DND-41 (cell line): ENCODE results near the gene RAB41.
"Not testable (repeated sequence)": the region's sequence is repeated elsewhere in the genome, so short reads cannot be mapped to it uniquely, and the experiment has no call there.

Source experiments
- ATAC-seq: fragments of 200-7000 bp; cut with Tn5 transposase; 3 replicates; pipeline ENCODE4 v1.9.1; 2021; ENCODE audit warnings: low read depth; ENCODE audit not compliant: insufficient read depth
- DNase-seq: peaks from one replicate; pipeline ENCODE4 v3.0.0-alpha.2; 2020
- H2AFZ ChIP-seq: 2 replicates; pipeline ENCODE4 v1.6.0; 2012; ENCODE audit warnings: low read depth, low read length
- H3K27ac ChIP-seq: 2 replicates; pipeline ENCODE4 v1.5.1; 2012; ENCODE audit warnings: low read length, inconsistent platforms
- H3K27me3 ChIP-seq: fragments of 200-600 bp; sonication (generic); 2 replicates; pipeline ENCODE4 v1.6.0; 2012; ENCODE audit warnings: low read length, mild to moderate bottlenecking, inconsistent platforms; ENCODE audit not compliant: insufficient read depth, poor library complexity
- H3K36me3 ChIP-seq: 2 replicates; pipeline ENCODE4 v1.5.1; 2012; ENCODE audit warnings: low read length, inconsistent platforms; ENCODE audit not compliant: insufficient read depth
- H3K4me1 ChIP-seq: 2 replicates; pipeline ENCODE4 v1.5.1; 2012; ENCODE audit warnings: mild to moderate bottlenecking, low read length; ENCODE audit not compliant: insufficient read depth
- H3K4me2 ChIP-seq: 2 replicates; pipeline ENCODE4 v1.6.0; 2012; ENCODE audit warnings: mild to moderate bottlenecking, moderate library complexity, low read length, inconsistent platforms; ENCODE audit not compliant: insufficient read depth
- H3K4me3 ChIP-seq, 2 experiments: fragments of 200-600 bp in 1 of 2; shearing (Covaris generic) in 1 of 2; 2 replicates each; pipeline ENCODE4 v1.5.1; 2012 to 2016; ENCODE audit warnings: inconsistent platforms in 2 of 2, low read length in 2 of 2, mild to moderate bottlenecking in 2 of 2, low read depth in 1 of 2, moderate library complexity in 1 of 2
- H3K79me2 ChIP-seq: 2 replicates; pipeline ENCODE4 v1.6.0; 2012; ENCODE audit warnings: low read length, inconsistent platforms; ENCODE audit not compliant: insufficient read depth
- H3K9ac ChIP-seq: 2 replicates; pipeline ENCODE4 v1.6.0; 2012; ENCODE audit warnings: low read depth, mild to moderate bottlenecking, inconsistent platforms, low read length, moderate library complexity
- H3K9me3 ChIP-seq: 2 replicates; pipeline ENCODE4 v1.5.1; 2012; ENCODE audit warnings: low read length, moderate library complexity, mild to moderate bottlenecking, inconsistent platforms; ENCODE audit not compliant: insufficient read depth, severe bottlenecking
- H4K20me1 ChIP-seq: 2 replicates; pipeline ENCODE4 v1.6.0; 2012; ENCODE audit warnings: low read length; ENCODE audit not compliant: insufficient read depth
- EZH2 ChIP-seq: IDR thresholded peaks from 3 replicates; pipeline ENCODE4 v1.6.1; 2012; ENCODE audit warnings: borderline replicate concordance, low read depth, mild to moderate bottlenecking, moderate library complexity, low read length, inconsistent platforms; ENCODE audit not compliant: severe bottlenecking
- TF ChIP-seq, protein P1 (sequence below): IDR thresholded peaks from 2 replicates; pipeline ENCODE4 v1.5.1; 2012; ENCODE audit warnings: borderline replicate concordance, low read length, moderate library complexity, mild to moderate bottlenecking; ENCODE audit not compliant: poor library complexity, severe bottlenecking; ENCODE audit errors: extremely low read depth

Gene RAB41

DNA sequence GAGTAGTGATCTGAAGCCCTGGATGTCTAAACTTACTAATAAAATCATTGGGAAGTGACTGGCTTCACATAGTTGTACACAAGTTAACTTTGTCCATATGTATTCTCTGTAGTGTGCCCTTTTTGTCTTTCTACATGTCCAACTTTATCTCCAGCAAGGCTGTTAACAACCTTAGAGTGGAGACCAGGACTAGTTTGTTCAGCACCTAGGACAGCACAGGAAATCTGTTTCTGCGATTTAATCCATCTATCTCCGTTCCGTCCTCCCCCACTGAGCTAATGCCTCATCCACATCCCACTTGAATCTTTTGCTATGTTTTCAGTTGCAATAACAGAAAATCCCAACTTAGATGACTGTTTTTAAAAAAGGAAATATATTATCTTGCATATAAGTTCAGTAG is 17.2 kb upstream of the RAB41 start:
- Histone ChIP-seq H3K79me2 (no peaks in the 10 kb centered on the region), H3K9ac (no peak overlapping the region), H3K4me2 (no peak overlapping the region), H3K27ac (no peak overlapping the region), H3K9me3 (no peaks in the 10 kb centered on the region), H3K27me3 (no peaks in the 10 kb centered on the region), H3K4me1 (no peaks in the 10 kb centered on the region), H3K4me3 (no peak overlapping the region), H2AFZ (no peak overlapping the region), H3K36me3 (no peaks in the 10 kb centered on the region), H4K20me1 (no peaks in the 10 kb centered on the region)
- no peak for TF ChIP-seq EZH2
- TF ChIP-seq, protein P1, sequence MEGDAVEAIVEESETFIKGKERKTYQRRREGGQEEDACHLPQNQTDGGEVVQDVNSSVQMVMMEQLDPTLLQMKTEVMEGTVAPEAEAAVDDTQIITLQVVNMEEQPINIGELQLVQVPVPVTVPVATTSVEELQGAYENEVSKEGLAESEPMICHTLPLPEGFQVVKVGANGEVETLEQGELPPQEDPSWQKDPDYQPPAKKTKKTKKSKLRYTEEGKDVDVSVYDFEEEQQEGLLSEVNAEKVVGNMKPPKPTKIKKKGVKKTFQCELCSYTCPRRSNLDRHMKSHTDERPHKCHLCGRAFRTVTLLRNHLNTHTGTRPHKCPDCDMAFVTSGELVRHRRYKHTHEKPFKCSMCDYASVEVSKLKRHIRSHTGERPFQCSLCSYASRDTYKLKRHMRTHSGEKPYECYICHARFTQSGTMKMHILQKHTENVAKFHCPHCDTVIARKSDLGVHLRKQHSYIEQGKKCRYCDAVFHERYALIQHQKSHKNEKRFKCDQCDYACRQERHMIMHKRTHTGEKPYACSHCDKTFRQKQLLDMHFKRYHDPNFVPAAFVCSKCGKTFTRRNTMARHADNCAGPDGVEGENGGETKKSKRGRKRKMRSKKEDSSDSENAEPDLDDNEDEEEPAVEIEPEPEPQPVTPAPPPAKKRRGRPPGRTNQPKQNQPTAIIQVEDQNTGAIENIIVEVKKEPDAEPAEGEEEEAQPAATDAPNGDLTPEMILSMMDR, result no peak
- DNase-seq (no peak), ATAC-seq (no peak)

DNA sequence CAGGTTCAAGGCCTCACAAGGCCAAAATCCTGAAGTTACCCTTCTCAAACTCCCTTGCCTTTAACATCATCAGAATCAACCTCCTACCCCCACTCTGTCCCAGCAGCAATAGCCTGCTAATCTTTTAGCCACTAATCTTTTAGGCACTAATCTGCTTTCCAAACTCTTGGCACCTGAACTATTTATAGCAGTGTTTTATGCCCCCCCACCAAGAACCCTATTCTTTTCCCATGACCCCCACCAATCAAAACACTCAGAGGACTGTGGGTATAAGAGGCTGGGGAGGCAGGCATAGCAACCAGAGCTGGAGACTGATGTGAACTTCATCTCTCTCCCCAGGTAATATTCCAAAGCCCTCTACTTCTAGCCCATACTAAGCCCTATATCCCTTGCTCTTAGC is 13.9 kb upstream of the RAB41 start, which contains the start of gene ARR3:
Gene ARR3, plus strand, starts transcription at position 301 of the 400 bp plus-strand sequence. CDS start 1,052 bp downstream, outside the sequence.
- Histone ChIP-seq H2AFZ (no peak within 1 kb of the TSS), H3K79me2 (no peaks in the 10 kb centered on the region)

DNA sequence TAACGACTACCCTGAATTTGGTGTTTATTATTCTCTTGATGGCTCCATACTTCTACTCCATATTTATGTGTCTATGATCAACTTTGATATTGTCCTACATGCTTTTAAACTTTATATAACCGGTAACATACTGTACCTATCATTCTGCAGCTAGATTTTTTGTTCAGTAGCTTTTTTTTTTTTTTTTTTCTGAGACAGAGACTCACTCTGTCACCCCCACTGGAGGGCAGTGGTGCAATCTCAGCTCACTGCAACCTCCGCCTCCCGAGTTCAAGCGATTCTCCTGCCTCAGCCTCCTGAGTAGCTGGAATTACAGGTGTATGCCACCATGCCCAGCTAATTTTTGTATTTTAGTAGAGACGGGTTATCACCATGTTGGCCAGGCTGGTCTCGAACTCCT is 7.9 kb upstream of the RAB41 start:
- H2AFZ ChIP-seq, H3K27ac ChIP-seq, H3K36me3 ChIP-seq, H3K9ac ChIP-seq, H3K79me2 ChIP-seq, H3K4me3 ChIP-seq, H3K27me3 ChIP-seq, H3K9me3 ChIP-seq, H3K4me2 ChIP-seq, DNase-seq, H3K4me1 ChIP-seq, ATAC-seq, H4K20me1 ChIP-seq: not testable (repeated sequence)

More for the DNA sequence above, 13.9 kb upstream of the RAB41 start, which contains the start of gene ARR3:
- DNase-seq (no peak), ATAC-seq (no peak)
- H3K27me3 ChIP-seq, result no peaks in the 10 kb centered on the region
- H3K4me2 ChIP-seq, result no peak within 1 kb of the TSS
- no peak within 1 kb of the TSS for H3K4me3 ChIP-seq
- no peaks in the 10 kb centered on the region for H3K9me3 ChIP-seq
- no peaks in the 10 kb centered on the region for H3K4me1 ChIP-seq
- no peak within 1 kb of the TSS for H3K27ac ChIP-seq
- no peaks in the 10 kb centered on the region for H3K36me3 ChIP-seq
- H3K9ac ChIP-seq, result no peak within 1 kb of the TSS
- TF ChIP-seq EZH2, result no peak
- TF ChIP-seq, protein P1, result no peak
- no peaks in the 10 kb centered on the region for H4K20me1 ChIP-seq

DNA sequence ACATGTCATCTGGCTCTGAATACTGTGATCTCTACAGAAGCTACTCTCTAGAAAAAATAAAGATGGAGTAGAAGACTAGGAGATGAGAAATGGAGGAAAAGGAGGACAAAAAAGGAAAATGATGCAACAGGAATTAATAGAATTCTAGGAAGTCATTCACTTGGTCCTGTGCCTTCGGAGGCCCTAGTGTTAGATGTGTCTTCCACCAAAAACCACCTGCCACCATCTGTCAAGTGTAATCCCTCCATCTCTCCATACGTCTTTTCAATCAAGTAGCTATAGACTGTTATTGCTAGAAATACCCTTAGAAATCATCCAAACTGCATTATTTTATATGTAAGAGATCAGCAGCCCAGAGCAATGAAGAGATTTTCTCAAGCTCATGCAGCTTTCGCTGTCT is 2.9 kb upstream of the RAB41 start:
- TF ChIP-seq EZH2, result no peak
- TF ChIP-seq, protein P1, result no peak
- DNase-seq (no peak), ATAC-seq (no peak)
- no peaks in the 10 kb centered on the region for H3K4me1 ChIP-seq
- no peak overlapping the region for H3K27ac ChIP-seq
- H3K36me3 ChIP-seq, result no peaks in the 10 kb centered on the region
- no peak overlapping the region for H2AFZ ChIP-seq
- H3K27me3 ChIP-seq, result no peaks in the 10 kb centered on the region
- no peaks in the 10 kb centered on the region for H3K79me2 ChIP-seq
- H3K4me3 ChIP-seq, result no peak overlapping the region
- H3K9me3 ChIP-seq, result no peaks in the 10 kb centered on the region
- H4K20me1 ChIP-seq, result no peaks in the 10 kb centered on the region
- no peak overlapping the region for H3K4me2 ChIP-seq
- no peak overlapping the region for H3K9ac ChIP-seq
